Neuronal stem cell (in vitro differentiated cells): ENCODE data around the gene SH3PXD2A.
A peak's percentile ranks its signal among the peaks of the same experiment; 100 is the strongest.

ENCODE experiments used
- DNase-seq: peaks from one replicate; pipeline ENCODE4 v3.0.0-alpha.2; 2013; ENCODE audit warnings: low spot score
- H2AFZ ChIP-seq: one replicate; pipeline ENCODE4 v1.6.1; 2013; ENCODE audit warnings: mild to moderate bottlenecking, low read length, inconsistent platforms
- H2AK5ac ChIP-seq: 2 replicates; pipeline ENCODE4 v1.6.1; 2013; ENCODE audit warnings: low read depth, mild to moderate bottlenecking, inconsistent platforms, low read length, moderate library complexity, mixed read lengths
- H2BK120ac ChIP-seq: 2 replicates; pipeline ENCODE4 v1.6.1; 2013; ENCODE audit warnings: low read depth, mild to moderate bottlenecking, inconsistent platforms, low read length, moderate library complexity, mixed read lengths
- H2BK12ac ChIP-seq: one replicate; pipeline ENCODE4 v1.6.1; 2013; ENCODE audit warnings: low read length, inconsistent platforms
- H2BK15ac ChIP-seq: 2 replicates; pipeline ENCODE4 v1.6.1; 2013; ENCODE audit warnings: mild to moderate bottlenecking, low read length, inconsistent platforms, mixed read lengths
- H2BK5ac ChIP-seq: one replicate; pipeline ENCODE4 v1.6.1; 2013; ENCODE audit warnings: inconsistent platforms, mild to moderate bottlenecking, low read length, moderate library complexity
- H3K14ac ChIP-seq: one replicate; pipeline ENCODE4 v1.6.1; 2013; ENCODE audit warnings: low read length, inconsistent platforms
- H3K18ac ChIP-seq: 2 replicates; pipeline ENCODE4 v1.6.1; 2013; ENCODE audit warnings: low read length, inconsistent platforms
- H3K23ac ChIP-seq: 2 replicates; pipeline ENCODE4 v1.6.1; 2013; ENCODE audit warnings: low read depth, mild to moderate bottlenecking, mixed read lengths, low read length, inconsistent platforms; ENCODE audit not compliant: poor library complexity
- H3K27ac ChIP-seq: replicated peaks from 3 replicates; pipeline ENCODE4 v1.5.1; 2013; ENCODE audit warnings: low read length, inconsistent platforms
- H3K27me3 ChIP-seq, 3 experiments: 2 replicates each; pipeline ENCODE4 v1.6.1; 2013; ENCODE audit warnings: low read length in 3 of 3, mild to moderate bottlenecking in 2 of 3, inconsistent platforms in 1 of 3, low read depth in 1 of 3, mixed read lengths in 1 of 3, moderate library complexity in 1 of 3; ENCODE audit not compliant: control insufficient read depth in 3 of 3, insufficient read depth in 3 of 3
- H3K36me3 ChIP-seq, 2 donors: replicated peaks in 1 of 2; 2 replicates each; pipeline ENCODE4 v1.6.1; 2013; ENCODE audit warnings: low read length in 2 of 2; ENCODE audit not compliant: control insufficient read depth in 2 of 2, insufficient read depth in 2 of 2
- H3K4ac ChIP-seq: 2 replicates; pipeline ENCODE4 v1.6.1; 2013; ENCODE audit warnings: inconsistent platforms, mild to moderate bottlenecking, low read length, moderate library complexity
- H3K4me1 ChIP-seq, 2 donors: 1 replicate in 1 of 2; 2 replicates in 1 of 2; pipeline ENCODE4 v1.6.1; 2013; ENCODE audit warnings: low read length in 2 of 2, low read depth in 1 of 2; ENCODE audit not compliant: control insufficient read depth in 2 of 2, insufficient read depth in 1 of 2
- H3K4me2 ChIP-seq: one replicate; pipeline ENCODE4 v1.6.1; 2013; ENCODE audit warnings: mild to moderate bottlenecking, low read length, inconsistent platforms; ENCODE audit not compliant: insufficient read depth, poor library complexity, severe bottlenecking
- H3K4me3 ChIP-seq, 2 donors: 2 replicates each; pipeline ENCODE4 v1.5.1; 2013; ENCODE audit warnings: low read length in 2 of 2, mild to moderate bottlenecking in 2 of 2, inconsistent platforms in 1 of 2, moderate library complexity in 1 of 2
- H3K79me1 ChIP-seq: one replicate; pipeline ENCODE4 v1.6.1; 2013; ENCODE audit warnings: low read depth, mild to moderate bottlenecking, inconsistent platforms, low read length, moderate library complexity
- H3K9ac ChIP-seq: one replicate; pipeline ENCODE4 v1.6.1; 2013; ENCODE audit warnings: mild to moderate bottlenecking, low read depth, low read length, inconsistent platforms; ENCODE audit not compliant: poor library complexity
- H3K9me3 ChIP-seq, 2 donors: replicated peaks in 1 of 2; 2 replicates each; pipeline versions ENCODE3 to v1.6.1; 2013; ENCODE audit warnings: low read length in 2 of 2, mild to moderate bottlenecking in 2 of 2, inconsistent platforms in 1 of 2, low read depth in 1 of 2, mixed read lengths in 1 of 2, moderate library complexity in 1 of 2; ENCODE audit not compliant: control insufficient read depth in 2 of 2, insufficient read depth in 1 of 2
- H4K8ac ChIP-seq: one replicate; pipeline ENCODE4 v1.6.1; 2013; ENCODE audit warnings: low read depth, mild to moderate bottlenecking, inconsistent platforms, low read length, moderate library complexity
- H4K91ac ChIP-seq: one replicate; pipeline ENCODE4 v1.6.1; 2013; ENCODE audit warnings: low read length, low read depth, mild to moderate bottlenecking, inconsistent platforms; ENCODE audit not compliant: poor library complexity
- WGBS, 2 donors: extraction: QIAGEN DNeasy Blood & Tissue Kit; methylation state at CpG; one replicate each; pipeline ENCODE4 v1.1.7; 2013; ENCODE audit warnings: missing lambda C conversion rate in 2 of 2, mixed read lengths in 1 of 2; ENCODE audit not compliant: insufficient read length in 2 of 2, insufficient replicate concordance in 1 of 2; ENCODE audit errors: extremely low coverage in 2 of 2; 5-methylcytosine and 5-hydroxymethylcytosine counted together

SH3PXD2A gene

DNA sequence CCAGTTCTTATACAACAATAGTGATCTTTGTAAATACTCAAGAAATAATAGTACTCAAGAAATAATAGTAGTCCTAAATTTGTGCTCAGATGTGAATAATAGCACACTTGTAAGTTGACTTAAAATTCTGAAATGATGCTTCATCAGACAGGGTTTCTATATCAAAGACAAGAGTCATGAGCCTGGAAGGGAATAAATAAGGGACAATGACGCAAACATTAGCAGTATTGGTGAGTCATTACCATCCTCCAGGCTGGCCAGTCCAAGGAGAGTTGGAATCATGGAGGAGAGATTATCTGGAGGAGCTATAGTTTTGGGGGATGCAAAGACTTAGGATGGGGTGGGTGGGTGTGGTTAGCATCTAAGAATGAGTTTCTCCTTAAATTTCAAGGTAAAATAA, 6.1 kb upstream of the SH3PXD2A start:
- Histone ChIP-seq H3K4me2 (no peak overlapping the region), H3K9me3 (peaks cover 3 to 11% of the 10 kb centered on the region in 2 donors), H3K79me1 (no peaks in the 10 kb centered on the region), H3K4me1 (peaks cover 0 to 1% of the 10 kb centered on the region in 2 donors), H3K9ac (no peak overlapping the region), H2BK12ac (no peak overlapping the region), H4K91ac (no peak overlapping the region), H2BK15ac (no peak overlapping the region), H3K36me3 (no peaks in the 10 kb centered on the region), H3K27ac (no peak overlapping the region), H3K27me3 (peaks cover 0 to 4% (median 3%) of the 10 kb centered on the region in 3 experiments), H3K18ac (no peak overlapping the region), H2BK5ac (no peak overlapping the region), H2BK120ac (no peak overlapping the region), H2AFZ (no peak overlapping the region), H3K4ac (no peak overlapping the region), H2AK5ac (no peak overlapping the region), H3K23ac (no peak overlapping the region), H4K8ac (no peak overlapping the region), H3K4me3 (no peak overlapping the region), H3K14ac (no peak overlapping the region)
- no peak for DNase-seq
- WGBS, 2 donors: no CpG with 5 or more reads among the region's 1 CpG

DNA sequence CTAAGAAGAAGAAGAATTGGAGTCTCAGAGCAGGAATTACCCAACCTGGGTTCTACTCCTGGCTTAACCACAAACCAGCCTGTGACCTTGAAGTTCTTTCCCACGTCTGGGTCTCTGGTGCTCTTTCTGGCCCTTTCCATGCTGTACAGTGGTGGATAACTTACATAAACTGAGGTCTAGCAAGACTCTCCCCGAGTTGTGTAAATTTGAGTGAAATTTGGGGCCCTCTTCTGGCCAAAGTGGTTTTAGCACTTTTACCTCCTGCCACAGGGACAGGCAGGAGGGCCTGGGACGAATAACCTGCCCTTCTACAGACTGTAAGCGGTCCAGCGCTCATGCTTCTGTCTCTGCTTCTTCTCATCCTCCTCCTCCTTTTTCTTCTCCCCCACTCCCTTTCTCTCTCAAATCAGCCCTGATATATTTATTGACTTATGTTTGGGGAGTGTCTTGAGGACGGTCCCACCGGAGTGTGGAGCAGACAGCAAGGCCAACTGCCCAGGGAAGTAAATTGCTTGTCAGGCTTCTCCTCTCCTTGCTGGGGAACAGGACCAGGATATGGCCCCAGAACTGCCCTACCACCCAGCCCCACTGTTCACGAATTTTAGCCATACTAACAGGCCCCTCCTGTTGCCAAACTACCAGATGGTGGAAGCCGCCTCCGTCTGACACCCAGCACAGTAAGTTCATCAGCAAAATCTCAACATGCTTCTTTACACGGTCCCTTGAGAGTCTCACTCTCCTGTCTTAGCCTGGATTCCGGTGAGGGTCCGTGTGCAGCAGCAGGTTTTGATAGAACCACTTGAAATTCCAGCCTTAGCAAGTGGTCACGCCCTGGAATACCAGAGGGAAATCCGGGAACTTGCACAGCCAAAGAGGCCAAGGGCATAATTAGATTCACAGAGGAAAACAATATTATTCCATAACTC, 4.0 kb upstream of the SH3PXD2A start:
- no CpG with 5 or more reads among the region's 15 CpGs for WGBS, 2 donors
- no peak overlapping the region for H2AK5ac ChIP-seq

GRCh38 chr10:103858360-103858759, 3.0 kb upstream of the SH3PXD2A start:
- Histone ChIP-seq H3K23ac (no peak overlapping the region), H2BK5ac (no peak overlapping the region), H2AFZ (no peak overlapping the region), H3K27ac (no peak overlapping the region), H4K8ac (no peak overlapping the region), H2AK5ac (no peak overlapping the region), H3K14ac (no peak overlapping the region), H2BK15ac (no peak overlapping the region), H3K18ac (no peak overlapping the region), H3K36me3 (no peaks in the 10 kb centered on the region), H2BK120ac (no peak overlapping the region), H3K27me3 (peaks cover 0 to 20% (median 4%) of the 10 kb centered on the region in 3 experiments), H3K4me1 (peaks cover 13 to 20% of the 10 kb centered on the region in 2 donors), H3K79me1 (no peaks in the 10 kb centered on the region), H2BK12ac (no peak overlapping the region), H3K4me2 (no peak overlapping the region), H3K9me3 (no peaks in the 10 kb centered on the region), H4K91ac (no peak overlapping the region), H3K4me3 (no peak overlapping the region), H3K4ac (no peak overlapping the region), H3K9ac (no peak overlapping the region)
- WGBS, 2 donors: no CpG with 5 or more reads among the region's 5 CpGs
- no peak for DNase-seq

More for the DNA sequence above, 4.0 kb upstream of the SH3PXD2A start:
- Histone ChIP-seq H4K91ac (no peak overlapping the region), H3K9me3 (no peaks in the 10 kb centered on the region), H3K4me2 (no peak overlapping the region), H4K8ac (no peak overlapping the region), H3K14ac (no peak overlapping the region), H3K79me1 (no peaks in the 10 kb centered on the region), H2AFZ (peak overlapping the region; percentile 38), H3K4me3 (no peak overlapping the region), H2BK5ac (no peak overlapping the region), H3K27ac (no peak overlapping the region), H3K4me1 (peaks cover 7 to 13% of the 10 kb centered on the region in 2 donors), H3K4ac (no peak overlapping the region), H3K18ac (no peak overlapping the region), H3K27me3 (peaks cover 0 to 11% (median 4%) of the 10 kb centered on the region in 3 experiments), H3K9ac (peak overlapping the region; percentile 65), H2BK12ac (no peak overlapping the region), H3K23ac (no peak overlapping the region), H3K36me3 (no peaks in the 10 kb centered on the region), H2BK120ac (no peak overlapping the region), H2BK15ac (no peak overlapping the region)
- peak; percentile 65 for DNase-seq

- no peak overlapping the region for H2BK5ac ChIP-seq
- peak overlapping the region in 1 of 2 donors; percentile 58 for H3K4me3 ChIP-seq
- no peak overlapping the region for H3K23ac ChIP-seq
- H3K9me3 ChIP-seq: no peaks in the 10 kb centered on the region
- no peak overlapping the region for H3K18ac ChIP-seq
- H3K14ac ChIP-seq: no peak overlapping the region
- no peak overlapping the region for H3K4ac ChIP-seq
- H2AK5ac ChIP-seq: peak overlapping the region; percentile 23
- no CpG with 5 or more reads among the region's 5 CpGs for WGBS, 2 donors
- H3K9ac ChIP-seq: no peak overlapping the region
- H4K91ac ChIP-seq: no peak overlapping the region
- no peak overlapping the region for H2AFZ ChIP-seq
- no peak overlapping the region for H2BK12ac ChIP-seq
- no peak overlapping the region for H3K4me2 ChIP-seq
- no peaks in the 10 kb centered on the region for H3K79me1 ChIP-seq
- H3K4me1 ChIP-seq: peaks cover 13 to 20% of the 10 kb centered on the region in 2 donors
- no peak for DNase-seq
- H3K27ac ChIP-seq: no peak overlapping the region
- no peak overlapping the region for H4K8ac ChIP-seq
- H3K36me3 ChIP-seq: peaks cover 0 to 9% of the 10 kb centered on the region in 2 donors
- H2BK15ac ChIP-seq: peak overlapping the region; percentile 34
- no peak overlapping the region for H2BK120ac ChIP-seq
- H3K27me3 ChIP-seq: peaks cover 0 to 23% (median 4%) of the 10 kb centered on the region in 3 experiments
Observed at GRCh38 chr10:103856797-103857170, 1.4 kb upstream of the SH3PXD2A start.
